G401 (cell line): ENCODE data around the gene NDUFAB1. TPM values are rescaled to one million over a fixed set of nuclear protein-coding genes. Genes with fewer than 3 reads are reported as not detected.
"Not testable (repeated sequence)": the region's sequence is repeated elsewhere in the genome, so short reads cannot be mapped to it uniquely, and the experiment has no call there.

Experiments used
- DNase-seq: peaks from one replicate; pipeline ENCODE4 v3.0.0-alpha.2; 2015; ENCODE audit warnings: low spot score
- in situ Hi-C: cut with HindIII; loops from 2 replicates; pipeline ENCODE4 v1.10.0; 2016; ENCODE audit warnings: low sequenced_read_pairs, mixed read lengths
- total RNA-seq: library from RNA; depleted of rRNA; stranded (reverse); fragments of >200 nt; shearing (Covaris generic); gene quantifications from 2 replicates; pipeline ENCODE4 v1.2.3, GENCODE V29; 2014

Gene NDUFAB1
- total RNA-seq, 1 experiment from 2014 or later, result 147 TPM

DNA sequence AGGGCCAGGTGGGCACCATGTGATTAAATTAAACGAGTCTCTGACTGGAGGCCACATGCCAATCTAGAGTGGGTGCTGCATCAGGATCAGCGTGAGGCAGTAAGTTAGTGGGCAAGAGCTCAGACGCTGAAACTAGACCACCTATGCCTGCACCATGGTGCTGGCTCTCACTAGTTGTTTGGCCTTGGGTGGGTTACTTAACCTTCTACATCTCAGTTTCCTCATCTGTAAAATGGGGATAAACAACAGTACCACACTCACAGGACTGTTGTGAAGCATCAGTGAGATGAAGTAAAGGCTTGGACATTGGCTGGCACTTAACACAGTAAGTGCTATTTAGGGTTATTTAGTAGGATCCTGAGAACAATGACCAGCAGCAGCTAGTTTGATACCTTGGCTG is 5.9 kb downstream of the NDUFAB1 start:
- in situ Hi-C loops, result no loop called here
- DNase-seq, result no peak

DNA sequence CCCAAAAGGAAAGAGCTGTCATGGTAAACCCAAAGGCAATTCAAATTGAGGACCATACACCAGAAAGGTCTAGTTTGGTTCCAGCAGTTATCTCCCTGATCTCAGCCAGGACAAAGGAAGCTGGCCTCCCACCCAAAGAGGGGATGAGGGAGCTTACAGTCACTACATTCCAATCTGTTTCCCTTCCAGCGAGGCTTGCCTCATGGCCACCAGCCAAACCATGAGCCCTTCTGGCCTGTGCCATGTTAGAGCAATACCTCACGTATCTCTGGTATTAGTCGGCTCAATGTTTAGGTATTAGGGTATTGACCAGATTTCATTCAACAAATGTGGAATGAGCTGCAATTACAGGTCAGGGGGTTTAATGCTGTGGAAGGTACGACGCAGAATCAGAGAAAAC is 8.4 kb downstream of the NDUFAB1 start:
- in situ Hi-C loops, result no loop called here
- no peak for DNase-seq

DNA sequence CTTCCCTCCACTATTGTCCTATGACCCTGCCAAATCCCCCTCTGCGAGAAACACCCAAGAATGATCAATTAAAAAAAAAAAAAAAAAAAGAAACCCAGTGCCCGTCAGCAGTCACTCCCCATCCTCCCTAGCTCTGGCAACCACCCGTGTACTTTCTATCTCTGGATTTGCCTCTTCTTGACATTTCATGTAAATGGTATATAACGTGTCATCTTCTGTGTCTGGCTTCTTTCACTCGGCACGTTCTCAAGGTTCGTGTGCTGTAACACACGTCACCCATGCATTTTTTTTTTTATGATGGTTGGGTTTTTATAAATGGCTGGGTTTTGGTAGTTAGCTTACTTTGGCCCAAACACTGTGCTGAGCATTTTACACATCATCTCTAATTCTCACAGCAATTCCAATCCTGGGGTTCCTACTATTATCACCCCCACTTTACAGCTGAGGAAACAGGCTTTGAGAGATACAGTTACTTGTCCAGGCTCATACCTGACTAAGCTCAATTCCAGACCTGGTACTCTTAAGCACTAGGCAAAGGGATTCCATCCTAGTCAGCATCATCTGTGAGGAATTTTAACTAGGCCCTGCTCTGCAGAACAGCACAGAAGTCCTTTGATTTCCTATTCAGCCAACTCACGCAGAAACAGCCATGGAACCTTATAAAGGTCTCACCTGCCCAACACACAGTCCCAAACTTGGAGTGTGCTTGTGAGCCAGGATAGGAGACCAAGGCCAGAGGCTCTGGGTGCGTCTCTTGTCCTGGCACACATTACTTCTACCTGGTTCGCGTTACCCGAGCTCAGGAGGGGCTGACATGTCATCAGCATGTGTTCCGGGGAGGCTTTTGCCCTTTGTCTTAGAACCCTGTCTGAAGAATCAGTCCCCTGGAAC is 11.7 kb downstream of the NDUFAB1 start:
- no peak for DNase-seq

DNA sequence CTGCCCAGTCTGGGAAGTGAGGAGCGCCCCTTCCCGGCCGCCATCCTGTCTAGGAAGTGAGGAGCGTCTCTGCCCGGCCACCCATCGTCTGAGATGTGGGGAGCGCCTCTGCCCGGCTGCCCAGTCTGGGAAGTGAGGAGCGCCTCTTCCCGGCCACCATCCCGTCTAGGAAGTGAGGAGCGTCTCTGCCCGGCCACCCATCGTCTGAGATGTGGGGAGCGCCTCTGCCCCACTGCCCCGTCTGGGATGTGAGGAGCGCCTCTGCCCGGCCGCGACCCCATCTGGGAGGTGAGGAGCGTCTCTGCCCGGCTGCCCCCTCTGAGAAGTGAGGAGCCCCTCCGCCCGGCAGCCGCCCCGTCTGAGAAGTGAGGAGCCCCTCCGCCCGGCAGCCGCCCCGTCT is 12.8 kb downstream of the NDUFAB1 start:
- in situ Hi-C loops, DNase-seq: not testable (repeated sequence)

More for the DNA sequence above, 11.7 kb downstream of the NDUFAB1 start:
- in situ Hi-C loops, result no loop called here

DNA sequence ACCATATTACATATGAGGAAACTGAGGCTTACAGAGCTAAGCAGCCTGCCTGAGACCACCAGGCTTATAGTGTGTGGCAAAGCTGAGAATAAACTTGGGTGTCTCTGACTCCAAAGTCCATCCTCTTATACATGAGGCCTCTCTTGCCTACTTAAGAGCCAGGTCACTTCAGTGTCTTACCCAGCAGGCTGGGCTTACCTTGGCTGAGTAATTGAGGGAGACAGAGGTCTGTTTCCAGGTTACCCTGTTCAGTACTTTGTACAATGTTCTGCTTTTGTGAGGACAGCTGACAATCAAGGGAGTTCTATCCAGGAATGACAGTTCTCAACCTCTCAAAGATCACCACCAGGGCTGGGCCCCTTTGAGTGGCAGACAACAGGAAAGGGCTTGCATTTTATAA is 14.4 kb downstream of the NDUFAB1 start:
- in situ Hi-C loops, result no loop called here
- DNase-seq, result no peak

- DNase-seq, result no peak
- in situ Hi-C loops, result no loop called here
Measured at GRCh38 chr16:23580391-23580790, 15.7 kb downstream of the NDUFAB1 start.

DNA sequence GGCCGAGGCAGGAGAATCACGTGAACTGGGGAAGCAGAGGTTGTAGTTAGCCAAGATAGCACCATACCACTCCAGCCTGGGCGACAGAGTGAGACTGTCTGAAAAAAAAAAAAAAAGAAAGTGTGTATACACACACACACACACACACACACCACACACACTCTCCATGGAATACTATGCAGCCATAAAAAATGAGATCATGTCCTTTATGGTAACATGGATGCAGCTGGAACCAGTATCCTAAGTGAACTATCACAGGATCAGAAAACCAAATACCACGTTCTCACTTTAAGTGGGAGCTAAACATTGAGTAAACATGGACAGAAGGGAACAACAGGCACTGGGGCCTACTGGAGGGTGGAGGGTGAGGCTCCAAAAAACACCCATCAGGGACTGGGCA is 16.7 kb downstream of the NDUFAB1 start:
- in situ Hi-C loops, result no loop called here
- DNase-seq, result no peak

GRCh38 chr16:23578101-23578830 is 17.9 kb downstream of the NDUFAB1 start:
- in situ Hi-C loops, result no loop called here
- DNase-seq, result no peak

GRCh38 chr16:23577493-23577892 is 18.6 kb downstream of the NDUFAB1 start:
- DNase-seq, result no peak
- in situ Hi-C loops, result no loop called here

- peak; percentile 12 for DNase-seq
- in situ Hi-C loops, result no loop called here
Measured at GRCh38 chr16:23575834-23576233, 20.3 kb downstream of the NDUFAB1 start.

DNA sequence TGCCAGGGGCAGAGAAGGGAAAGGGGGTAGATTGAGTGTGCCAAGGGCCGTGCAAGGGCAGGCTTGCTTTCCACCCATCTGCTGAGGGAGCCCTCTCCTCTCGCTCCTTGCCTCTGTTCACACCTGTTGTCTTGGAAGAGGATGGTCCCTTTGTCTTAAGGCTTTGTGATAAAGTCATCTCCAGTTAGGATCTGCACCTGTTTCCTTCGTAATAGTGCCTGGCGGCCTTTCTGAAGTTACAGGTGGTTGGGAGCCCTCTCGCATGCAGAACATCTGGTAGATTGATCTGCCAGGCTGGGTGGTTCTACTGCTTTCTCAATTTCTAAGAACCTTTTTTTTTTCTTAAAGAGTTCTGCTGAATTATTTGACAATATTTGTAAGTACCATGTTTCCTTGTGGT is 22.3 kb downstream of the NDUFAB1 start:
- no peak for DNase-seq
- in situ Hi-C loops, result no loop called here

GRCh38 chr16:23572394-23572793 is 23.7 kb downstream of the NDUFAB1 start:
- in situ Hi-C loops, result no loop called here
- no peak for DNase-seq

- in situ Hi-C loops, result no loop called here
- DNase-seq, result no peak
Measured at GRCh38 chr16:23571895-23572294, 24.2 kb downstream of the NDUFAB1 start.

DNA sequence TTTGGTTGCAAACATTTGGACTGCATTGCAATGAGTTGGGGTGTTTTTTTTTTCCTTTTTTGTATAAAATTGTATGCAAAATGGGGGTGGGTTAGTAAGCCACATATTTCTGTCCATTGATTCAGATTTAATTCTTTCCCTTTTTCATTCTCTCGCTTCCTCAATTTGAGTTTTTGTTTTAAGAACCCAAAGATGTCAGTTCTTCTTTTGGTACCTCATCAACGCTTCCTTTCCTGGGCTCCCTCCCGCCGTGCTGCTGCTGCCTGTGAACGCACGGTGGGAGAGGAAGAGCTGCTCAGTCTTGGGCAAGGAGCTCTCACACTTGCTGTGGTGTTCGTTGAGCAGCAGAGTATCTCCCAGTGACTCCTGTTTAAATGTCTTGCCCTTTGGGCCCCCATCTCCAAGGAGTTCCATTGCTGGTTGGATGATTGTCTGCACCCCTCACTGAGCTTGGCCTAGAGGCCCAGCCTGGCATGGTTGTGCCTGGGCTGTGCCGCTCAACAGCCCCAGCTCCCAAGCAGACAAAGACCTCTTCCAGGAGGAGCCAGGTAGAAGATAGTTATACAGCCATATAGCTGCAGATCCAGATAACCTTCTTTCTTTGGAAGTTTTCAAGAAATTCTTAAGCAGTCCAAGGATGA is 25.0 kb downstream of the NDUFAB1 start:
- in situ Hi-C loops, result no loop called here
- no peak for DNase-seq

- in situ Hi-C loops, result no loop called here
- no peak for DNase-seq
Measured at GRCh38 chr16:23567602-23568001, 28.5 kb downstream of the NDUFAB1 start.

DNA sequence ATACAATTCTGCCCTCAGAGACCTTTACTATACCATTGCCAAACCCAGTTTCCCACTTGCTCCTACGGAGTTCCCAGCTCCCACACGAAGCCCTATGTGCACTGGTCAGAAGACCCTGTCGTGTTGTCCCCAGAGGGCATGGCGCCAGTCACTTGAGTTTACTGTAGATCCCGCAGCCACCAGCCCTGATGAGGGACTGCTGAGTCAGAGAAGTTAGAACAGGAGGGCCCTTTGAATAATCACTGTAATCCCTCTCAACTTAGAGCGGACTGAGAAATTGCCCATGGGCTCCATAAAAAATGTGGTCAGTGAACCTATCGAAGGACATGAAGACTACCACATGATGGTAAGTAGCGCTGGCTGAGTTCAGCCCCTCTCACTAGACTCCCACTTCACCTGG is 29.4 kb downstream of the NDUFAB1 start:
- DNase-seq, result no peak
- in situ Hi-C loops, result no loop called here

GRCh38 chr16:23564575-23565363 is 31.3 kb downstream of the NDUFAB1 start:
- in situ Hi-C loops, result no loop called here
- DNase-seq, result peak; percentile 57

- DNase-seq, result no peak
- in situ Hi-C loops, result no loop called here
Measured at GRCh38 chr16:23563186-23563585, 32.9 kb downstream of the NDUFAB1 start.

GRCh38 chr16:23562505-23562904 is 33.6 kb downstream of the NDUFAB1 start:
- DNase-seq, result no peak
- in situ Hi-C loops, result no loop called here
